Measurements from ENCODE around the gene DLG4. TPM values are rescaled to one million over a fixed set of nuclear protein-coding genes. Genes with fewer than 3 reads are reported as not detected.
"Not testable (repeated sequence)": the region's sequence is repeated elsewhere in the genome, so short reads cannot be mapped to it uniquely, and the experiment has no call there.

Gene DLG4
- total RNA-seq, 2 experiments from 2014 or later: 9.5 to 9.7 TPM

GRCh38 chr17:7175330-7175733, 44.3 kb downstream of the DLG4 start:
- POLR2A ChIA-PET: no interaction called here
- H3K9me3 Mint-ChIP-seq: no peaks in the 10 kb centered on the region
- no peak for DNase-seq
- peaks cover 12% of the 10 kb centered on the region for H3K27me3 Mint-ChIP-seq
- TF ChIP-seq, protein P1, sequence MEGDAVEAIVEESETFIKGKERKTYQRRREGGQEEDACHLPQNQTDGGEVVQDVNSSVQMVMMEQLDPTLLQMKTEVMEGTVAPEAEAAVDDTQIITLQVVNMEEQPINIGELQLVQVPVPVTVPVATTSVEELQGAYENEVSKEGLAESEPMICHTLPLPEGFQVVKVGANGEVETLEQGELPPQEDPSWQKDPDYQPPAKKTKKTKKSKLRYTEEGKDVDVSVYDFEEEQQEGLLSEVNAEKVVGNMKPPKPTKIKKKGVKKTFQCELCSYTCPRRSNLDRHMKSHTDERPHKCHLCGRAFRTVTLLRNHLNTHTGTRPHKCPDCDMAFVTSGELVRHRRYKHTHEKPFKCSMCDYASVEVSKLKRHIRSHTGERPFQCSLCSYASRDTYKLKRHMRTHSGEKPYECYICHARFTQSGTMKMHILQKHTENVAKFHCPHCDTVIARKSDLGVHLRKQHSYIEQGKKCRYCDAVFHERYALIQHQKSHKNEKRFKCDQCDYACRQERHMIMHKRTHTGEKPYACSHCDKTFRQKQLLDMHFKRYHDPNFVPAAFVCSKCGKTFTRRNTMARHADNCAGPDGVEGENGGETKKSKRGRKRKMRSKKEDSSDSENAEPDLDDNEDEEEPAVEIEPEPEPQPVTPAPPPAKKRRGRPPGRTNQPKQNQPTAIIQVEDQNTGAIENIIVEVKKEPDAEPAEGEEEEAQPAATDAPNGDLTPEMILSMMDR (IDR thresholded peaks at IDR 0.05): no peak
- CTCF ChIA-PET: no interaction called here
- peaks cover 12% of the 10 kb centered on the region for H3K4me1 Mint-ChIP-seq (ENCODE audit: low read depth)
- H3K4me3 Mint-ChIP-seq: no peak overlapping the region
- no peaks in the 10 kb centered on the region for H3K36me3 Mint-ChIP-seq (ENCODE audit: low read depth)
- ATAC-seq: no peak
- H3K27ac Mint-ChIP-seq: no peak overlapping the region
- intact Hi-C loops (cut with micrococcal nuclease): no loop called here

GRCh38 chr17:7174603-7175326, 44.9 kb downstream of the DLG4 start:
- H3K4me1 Mint-ChIP-seq (ENCODE audit: low read depth): peaks cover 12% of the 10 kb centered on the region
- no peaks in the 10 kb centered on the region for H3K36me3 Mint-ChIP-seq (ENCODE audit: low read depth)
- no peak overlapping the region for H3K27ac Mint-ChIP-seq
- H3K27me3 Mint-ChIP-seq: peaks cover 12% of the 10 kb centered on the region
- ChIA-PET CTCF (interaction anchor here (1.1 to 1.9 kb wide), 2 partner anchors 9 to 38 kb away, joined by 3 to 7 read pairs; no protein-coding TSS in a partner anchor), POLR2A (no interaction called here)
- intact Hi-C loops (cut with micrococcal nuclease): no loop called here
- H3K9me3 Mint-ChIP-seq: no peaks in the 10 kb centered on the region
- DNase-seq: no peak
- no peak for ATAC-seq
- no peak overlapping the region for H3K4me3 Mint-ChIP-seq
- TF ChIP-seq, protein P1 (IDR thresholded peaks at IDR 0.05): no peak

GRCh38 chr17:7173687-7174602, 45.7 kb downstream of the DLG4 start:
- ATAC-seq (peak; percentile 74), DNase-seq (peak; percentile 78)
- H3K27me3 Mint-ChIP-seq: peaks cover 12% of the 10 kb centered on the region
- peaks cover 12% of the 10 kb centered on the region for H3K4me1 Mint-ChIP-seq (ENCODE audit: low read depth)
- no peaks in the 10 kb centered on the region for H3K9me3 Mint-ChIP-seq
- intact Hi-C loops (cut with micrococcal nuclease): no loop called here
- H3K36me3 Mint-ChIP-seq (ENCODE audit: low read depth): no peaks in the 10 kb centered on the region
- H3K4me3 Mint-ChIP-seq: no peak overlapping the region
- no peak overlapping the region for H3K27ac Mint-ChIP-seq
- ChIA-PET POLR2A (interaction anchor here (0.9 kb wide), 1 partner anchor 9 kb away, joined by 3 read pairs; no protein-coding TSS in a partner anchor), CTCF (interaction anchor here (0.6 to 1.9 kb wide), 4 partner anchors 9 to 187 kb away, joined by 3 to 7 read pairs (median 4); no protein-coding TSS in a partner anchor)
- TF ChIP-seq, protein P1 (IDR thresholded peaks at IDR 0.05): peak; percentile 24

DNA sequence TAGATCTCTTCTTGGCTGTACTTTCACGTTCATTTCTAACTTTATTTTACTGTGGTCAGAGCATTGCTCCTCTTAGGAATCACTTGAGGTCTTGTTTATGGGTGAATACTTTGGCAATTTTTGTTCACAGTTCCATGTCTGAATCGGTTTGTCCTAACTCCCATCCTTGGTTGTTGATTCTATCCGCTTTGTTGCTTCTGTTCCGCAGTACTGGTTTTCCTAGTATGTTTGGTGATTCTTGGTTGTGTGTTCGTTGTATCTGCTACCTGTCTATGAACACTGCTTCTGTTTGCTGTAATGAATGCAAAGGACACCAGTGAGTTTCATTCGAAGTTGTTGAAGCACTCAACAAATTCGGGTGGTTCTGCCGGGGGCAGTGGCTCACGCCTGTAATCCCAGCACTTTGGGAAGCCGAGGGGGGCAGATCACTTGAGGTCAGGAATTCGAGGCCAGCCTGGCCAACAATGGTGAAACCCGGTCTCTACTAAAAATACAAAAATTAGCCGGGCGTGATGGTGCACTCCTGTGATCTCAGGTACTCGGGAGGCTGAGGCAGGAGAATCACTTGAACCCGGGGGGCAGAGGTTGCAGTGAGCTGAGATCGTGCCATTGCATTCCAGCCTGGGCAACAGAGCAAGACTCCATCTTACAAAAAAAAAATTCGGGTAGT, 47.0 kb downstream of the DLG4 start:
- DNase-seq; ATAC-seq; POLR2A ChIA-PET; intact Hi-C loops (cut with micrococcal nuclease); H3K4me3 Mint-ChIP-seq; H3K36me3 Mint-ChIP-seq (ENCODE audit: low read depth); H3K4me1 Mint-ChIP-seq (ENCODE audit: low read depth); H3K27me3 Mint-ChIP-seq; H3K9me3 Mint-ChIP-seq; H3K27ac Mint-ChIP-seq: not testable (repeated sequence)
- CTCF ChIA-PET: interaction anchor here (1.0 to 1.9 kb wide), 2 partner anchors 36 to 120 kb away, joined by 3 to 7 read pairs; no protein-coding TSS in a partner anchor

DNA sequence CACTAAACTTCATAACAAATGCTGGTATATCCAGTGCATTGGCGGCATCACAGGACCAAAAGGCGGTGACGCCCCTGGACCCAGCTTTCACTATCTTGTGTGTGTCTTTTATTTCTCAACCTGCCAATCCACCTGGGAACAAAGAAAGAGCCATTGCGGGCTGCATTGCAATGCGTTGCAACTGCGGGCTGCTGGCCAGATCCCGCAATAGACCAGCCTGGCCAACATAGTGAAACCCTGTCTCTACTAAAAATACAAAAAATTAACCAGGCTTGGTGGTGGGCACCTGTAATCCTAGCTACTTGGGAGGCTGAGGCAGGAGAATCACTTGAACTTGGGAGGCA, 50.1 kb downstream of the DLG4 start:
- H3K4me1 Mint-ChIP-seq (ENCODE audit: low read depth); POLR2A ChIA-PET; H3K4me3 Mint-ChIP-seq; DNase-seq; H3K9me3 Mint-ChIP-seq; ATAC-seq; H3K27me3 Mint-ChIP-seq; intact Hi-C loops (cut with micrococcal nuclease); H3K36me3 Mint-ChIP-seq (ENCODE audit: low read depth); H3K27ac Mint-ChIP-seq: not testable (repeated sequence)
- CTCF ChIA-PET: interaction anchor here (1.2 kb wide), 1 partner anchor 9 kb away, joined by 4 read pairs; no protein-coding TSS in a partner anchor

DNA sequence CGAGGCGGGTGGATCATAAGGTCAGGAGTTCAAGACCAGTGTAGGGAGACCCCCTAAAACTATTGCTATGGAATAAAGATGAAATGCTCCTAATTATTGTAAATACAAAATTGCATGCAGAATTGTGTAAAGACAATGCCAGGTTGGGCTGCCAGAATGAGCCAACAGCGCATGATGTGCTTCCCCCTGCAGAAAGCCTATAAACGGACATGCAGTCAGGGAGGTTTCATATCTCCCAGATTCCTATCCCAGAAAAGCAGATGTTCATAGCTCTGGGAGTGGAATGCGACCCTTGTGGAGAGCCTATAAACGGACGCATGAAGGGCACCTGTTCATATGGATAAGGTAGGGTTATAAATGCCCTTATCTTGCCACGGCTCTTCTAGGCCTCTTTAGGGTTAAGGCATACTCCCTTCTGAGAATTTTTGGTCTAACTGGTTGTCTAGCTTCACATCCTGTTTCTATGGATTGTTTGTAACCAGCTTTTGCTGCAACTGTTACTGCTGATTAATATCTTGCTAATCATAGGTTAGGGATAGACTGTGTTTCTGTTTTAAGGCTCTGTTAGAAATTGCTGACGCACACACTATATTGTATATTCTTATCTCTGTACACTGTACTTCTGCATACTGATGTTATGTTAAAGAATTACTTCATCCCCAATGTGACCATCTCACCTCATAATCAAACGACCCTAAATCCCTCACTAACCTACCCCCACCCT, 50.6 kb downstream of the DLG4 start:
- DNase-seq; H3K27ac Mint-ChIP-seq; H3K9me3 Mint-ChIP-seq; POLR2A ChIA-PET; intact Hi-C loops (cut with micrococcal nuclease); H3K36me3 Mint-ChIP-seq (ENCODE audit: low read depth); H3K4me3 Mint-ChIP-seq; H3K4me1 Mint-ChIP-seq (ENCODE audit: low read depth); H3K27me3 Mint-ChIP-seq; ATAC-seq: not testable (repeated sequence)
- CTCF ChIA-PET: interaction anchor here (1.2 kb wide), 1 partner anchor 9 kb away, joined by 4 read pairs; no protein-coding TSS in a partner anchor

Measured in activated CD8-positive, alpha-beta T cell treated with anti-CD3 and anti-CD28 coated beads for 36 hours (primary cell).